IPS-18a (cell line): ENCODE data around the gene DROSHA.
A peak's percentile ranks its signal among the peaks of the same experiment; 100 is the strongest.

Source experiments
- H3K27ac ChIP-seq: one replicate; pipeline ENCODE4 v1.5.1; 2013; ENCODE audit warnings: low read length
- H3K27me3 ChIP-seq: one replicate; pipeline ENCODE4 v1.6.1; 2013; ENCODE audit warnings: mild to moderate bottlenecking, low read length; ENCODE audit not compliant: control insufficient read depth, insufficient read depth
- H3K36me3 ChIP-seq: one replicate; pipeline ENCODE4 v1.6.1; 2013; ENCODE audit warnings: low read depth, low read length; ENCODE audit not compliant: control insufficient read depth
- H3K4me1 ChIP-seq: one replicate; pipeline ENCODE4 v1.6.1; 2013; ENCODE audit warnings: low read depth, low read length; ENCODE audit not compliant: control insufficient read depth
- H3K4me3 ChIP-seq: one replicate; pipeline ENCODE4 v1.5.1; 2013; ENCODE audit warnings: low read length
- H3K9ac ChIP-seq: one replicate; pipeline ENCODE4 v1.6.1; 2013; ENCODE audit warnings: mild to moderate bottlenecking, low read length, moderate library complexity
- H3K9me3 ChIP-seq: one replicate; pipeline ENCODE4 v1.6.1; 2013; ENCODE audit warnings: low read depth, low read length; ENCODE audit not compliant: control insufficient read depth

Gene DROSHA

GRCh38 chr5:31463351-31463750 is 68.5 kb downstream of the DROSHA start:
- Histone ChIP-seq H3K27me3 (no peaks in the 10 kb centered on the region), H3K9ac (no peak overlapping the region), H3K9me3 (peaks cover 8% of the 10 kb centered on the region), H3K4me1 (no peaks in the 10 kb centered on the region), H3K4me3 (no peak overlapping the region), H3K36me3 (peaks cover 65% of the 10 kb centered on the region), H3K27ac (no peak overlapping the region)

- no peak overlapping the region for H3K4me3 ChIP-seq
These were observed 72.3 kb downstream of the DROSHA start for GRCh38 chr5:31459594-31459993.

GRCh38 chr5:31455172-31455571 is 76.7 kb downstream of the DROSHA start:
- Histone ChIP-seq H3K36me3 (peaks cover 15% of the 10 kb centered on the region), H3K9me3 (no peaks in the 10 kb centered on the region), H3K27me3 (no peaks in the 10 kb centered on the region), H3K4me3 (no peak overlapping the region), H3K27ac (no peak overlapping the region), H3K4me1 (peaks cover 21% of the 10 kb centered on the region), H3K9ac (no peak overlapping the region)

More at GRCh38 chr5:31459594-31459993, 72.3 kb downstream of the DROSHA start:
- Histone ChIP-seq H3K27me3 (no peaks in the 10 kb centered on the region), H3K36me3 (peaks cover 44% of the 10 kb centered on the region), H3K9me3 (peaks cover 8% of the 10 kb centered on the region), H3K27ac (no peak overlapping the region), H3K9ac (no peak overlapping the region), H3K4me1 (no peaks in the 10 kb centered on the region)

- H3K9me3 ChIP-seq, result no peaks in the 10 kb centered on the region
- no peak overlapping the region for H3K4me3 ChIP-seq
- H3K9ac ChIP-seq, result no peak overlapping the region
- H3K27me3 ChIP-seq, result no peaks in the 10 kb centered on the region
- peaks cover 21% of the 10 kb centered on the region for H3K4me1 ChIP-seq
- H3K36me3 ChIP-seq, result peaks cover 21% of the 10 kb centered on the region
- peak overlapping the region; percentile 35 for H3K27ac ChIP-seq
These were observed 78.4 kb downstream of the DROSHA start for GRCh38 chr5:31453522-31453921.

- H3K9me3 ChIP-seq, result no peaks in the 10 kb centered on the region
- H3K27ac ChIP-seq, result no peak overlapping the region
- no peak overlapping the region for H3K4me3 ChIP-seq
- H3K9ac ChIP-seq, result no peak overlapping the region
- no peaks in the 10 kb centered on the region for H3K27me3 ChIP-seq
- H3K4me1 ChIP-seq, result peaks cover 21% of the 10 kb centered on the region
- H3K36me3 ChIP-seq, result peaks cover 28% of the 10 kb centered on the region
These were observed 79.6 kb downstream of the DROSHA start for GRCh38 chr5:31452314-31452713.

GRCh38 chr5:31449962-31450361 is 81.9 kb downstream of the DROSHA start:
- Histone ChIP-seq H3K4me1 (peaks cover 21% of the 10 kb centered on the region), H3K27me3 (no peaks in the 10 kb centered on the region), H3K4me3 (no peak overlapping the region), H3K9ac (no peak overlapping the region), H3K9me3 (no peaks in the 10 kb centered on the region), H3K36me3 (peaks cover 37% of the 10 kb centered on the region), H3K27ac (no peak overlapping the region)

- Histone ChIP-seq H3K4me1 (peaks cover 21% of the 10 kb centered on the region), H3K36me3 (peaks cover 45% of the 10 kb centered on the region), H3K27ac (no peak overlapping the region)
These were observed 82.7 kb downstream of the DROSHA start for GRCh38 chr5:31449174-31449573.

GRCh38 chr5:31445041-31445600 is 86.8 kb downstream of the DROSHA start:
- Histone ChIP-seq H3K36me3 (peaks cover 43% of the 10 kb centered on the region), H3K4me1 (peaks cover 5% of the 10 kb centered on the region), H3K9me3 (no peaks in the 10 kb centered on the region), H3K9ac (no peak overlapping the region), H3K27ac (no peak overlapping the region), H3K4me3 (no peak overlapping the region), H3K27me3 (no peaks in the 10 kb centered on the region)

More at GRCh38 chr5:31449174-31449573, 82.7 kb downstream of the DROSHA start:
- Histone ChIP-seq H3K27me3 (no peaks in the 10 kb centered on the region), H3K9me3 (no peaks in the 10 kb centered on the region), H3K4me3 (no peak overlapping the region), H3K9ac (no peak overlapping the region)

GRCh38 chr5:31443572-31443971 is 88.3 kb downstream of the DROSHA start:
- no peaks in the 10 kb centered on the region for H3K9me3 ChIP-seq
- H3K36me3 ChIP-seq, result peaks cover 35% of the 10 kb centered on the region
- no peak overlapping the region for H3K9ac ChIP-seq
- no peak overlapping the region for H3K4me3 ChIP-seq
- no peaks in the 10 kb centered on the region for H3K27me3 ChIP-seq
- H3K4me1 ChIP-seq, result peaks cover 5% of the 10 kb centered on the region
- H3K27ac ChIP-seq, result no peak overlapping the region

GRCh38 chr5:31442058-31442745 is 89.7 kb downstream of the DROSHA start:
- Histone ChIP-seq H3K27me3 (no peaks in the 10 kb centered on the region), H3K4me3 (no peak overlapping the region), H3K36me3 (peaks cover 24% of the 10 kb centered on the region), H3K9ac (no peak overlapping the region), H3K27ac (no peak overlapping the region), H3K9me3 (no peaks in the 10 kb centered on the region), H3K4me1 (peaks cover 5% of the 10 kb centered on the region)

- Histone ChIP-seq H3K9ac (no peak overlapping the region), H3K9me3 (no peaks in the 10 kb centered on the region), H3K4me1 (no peaks in the 10 kb centered on the region), H3K27ac (no peak overlapping the region), H3K27me3 (no peaks in the 10 kb centered on the region), H3K36me3 (peaks cover 29% of the 10 kb centered on the region), H3K4me3 (no peak overlapping the region)
These were observed 95.0 kb downstream of the DROSHA start for GRCh38 chr5:31436851-31437250.

- Histone ChIP-seq H3K9ac (no peak overlapping the region), H3K4me3 (no peak overlapping the region), H3K27me3 (no peaks in the 10 kb centered on the region), H3K9me3 (no peaks in the 10 kb centered on the region), H3K27ac (no peak overlapping the region), H3K36me3 (peaks cover 29% of the 10 kb centered on the region), H3K4me1 (no peaks in the 10 kb centered on the region)
These were observed 96.2 kb downstream of the DROSHA start for GRCh38 chr5:31435730-31436129.
